Cardiac ventricle fibroblast (primary cell): ENCODE data around the gene NFKB2. TPM values are rescaled to one million over a fixed set of nuclear protein-coding genes. Genes with fewer than 3 reads are reported as not detected.

Experiments used
- total RNA-seq: library from RNA; depleted of rRNA; stranded (reverse); fragments of >200 nt; gene quantifications from 2 replicates; pipeline ENCODE4 v1.2.3, GENCODE V29; 2015

Gene NFKB2
- 18.5 and 23.3 TPM in 2 replicates for total RNA-seq

GRCh38 chr10:102395400-102396316, at the start of gene NFKB2:
Gene NFKB2, plus strand, starts transcription at chr10:102395705. Its CDS starts 255 bp downstream, at chr10:102395960.

GRCh38 chr10:102418622-102419268, 23.2 kb downstream of the NFKB2 start, which contains the start of gene PSD:
Gene PSD, minus strand, starts transcription at chr10:102418785. Its CDS starts 1,747 bp downstream, at chr10:102417038.

GRCh38 chr10:102420714-102421506, 25.4 kb downstream of the NFKB2 start, which contains the start of gene FBXL15:
Gene FBXL15, plus strand, starts transcription at chr10:102420836. Its CDS starts 294 bp downstream, at chr10:102421130.

GRCh38 chr10:102432162-102432950, 36.9 kb downstream of the NFKB2 start, which contains the start of gene CUEDC2:
Gene CUEDC2, minus strand, starts transcription at chr10:102432574. Its CDS starts 7,386 bp downstream, at chr10:102425188.

GRCh38 chr10:102451105-102451969, 55.8 kb downstream of the NFKB2 start, which contains the start of gene C10orf95:
Gene C10orf95, minus strand, starts transcription at chr10:102451543. Its CDS starts 450 bp downstream, at chr10:102451093.

Other genes starting within 250 kb of the NFKB2 start
- 38.4 and 60.9 TPM in 2 replicates for gene NOLC1, start 243.3 kb upstream of the NFKB2 start, total RNA-seq
- 0.24 and 3.4 TPM in 2 replicates for gene ELOVL3, start 169.4 kb upstream of the NFKB2 start, total RNA-seq
- 0.15 and 0.69 TPM in 2 replicates for gene PITX3, start 154.2 kb upstream of the NFKB2 start, total RNA-seq
- gene GBF1, start 150.2 kb upstream of the NFKB2 start, total RNA-seq = 43.0 and 46.9 TPM in 2 replicates
- gene PSD, start 23.1 kb downstream of the NFKB2 start, total RNA-seq = 19.5 and 19.7 TPM in 2 replicates
- gene FBXL15, start 25.1 kb downstream of the NFKB2 start, total RNA-seq = 14.0 and 16.9 TPM in 2 replicates
- gene CUEDC2, start 36.9 kb downstream of the NFKB2 start, total RNA-seq = 73.0 and 77.3 TPM in 2 replicates
- not detected in 2 replicates for gene C10orf95, start 55.8 kb downstream of the NFKB2 start, total RNA-seq
- gene ACTR1A, start 107.0 kb downstream of the NFKB2 start, total RNA-seq = 69.9 and 73.5 TPM in 2 replicates
- 15.1 and 16.8 TPM in 2 replicates for gene SUFU, start 108.3 kb downstream of the NFKB2 start, total RNA-seq
- 185 and 199 TPM in 2 replicates for gene TRIM8, start 248.8 kb downstream of the NFKB2 start, total RNA-seq